GDM1 (cell line): ENCODE measurements around the gene CARF.
"Not testable (repeated sequence)": the region's sequence is repeated elsewhere in the genome, so short reads cannot be mapped to it uniquely, and the experiment has no call there.

Experiments
- DNase-seq: peaks from one replicate; lab custom pipeline; 2025; lab: John Stamatoyannopoulos, UW

Gene CARF

GRCh38 chr2:202911512-202912341 is at the start of gene CARF, which contains the start of gene WDR12:
CARF (plus strand) TSS chr2:202912275; CDS start chr2:202941903, 29,628 bp downstream.
WDR12 (minus strand) TSS chr2:202911673; CDS start chr2:202911476, 197 bp downstream.
- DNase-seq = peak; percentile 85

GRCh38 chr2:202870431-202871299 is 41.4 kb upstream of the CARF start:
- peak; percentile 27 for DNase-seq

- DNase-seq = peak; percentile 43
Observed at GRCh38 chr2:202871300-202872141, 40.6 kb upstream of the CARF start, which contains the start of gene ICA1L. ICA1L (minus strand) TSS chr2:202871766; CDS start chr2:202829009, 42,757 bp downstream.

- no peak for DNase-seq
Observed at GRCh38 chr2:202877699-202878098, 34.4 kb upstream of the CARF start.

GRCh38 chr2:202881570-202881969 is 30.5 kb upstream of the CARF start:
- DNase-seq = no peak

- DNase-seq = no peak
Observed at GRCh38 chr2:202883987-202884675, 27.9 kb upstream of the CARF start.

- no peak for DNase-seq
Observed at GRCh38 chr2:202885190-202885589, 26.9 kb upstream of the CARF start.

- DNase-seq = not testable (repeated sequence)
Observed at GRCh38 chr2:202905507-202905906, 6.6 kb upstream of the CARF start.

- no peak for DNase-seq
Observed at GRCh38 chr2:202908186-202908585, 3.9 kb upstream of the CARF start.

GRCh38 chr2:202909394-202910192 is 2.5 kb upstream of the CARF start:
- DNase-seq = no peak

- not testable (repeated sequence) for DNase-seq
Observed at GRCh38 chr2:202910250-202910649, 1.8 kb upstream of the CARF start.

- no peak for DNase-seq
Observed at GRCh38 chr2:202910698-202911097, 1.4 kb upstream of the CARF start.

GRCh38 chr2:202911203-202911511 is 918 bp upstream of the CARF start:
- DNase-seq = no peak

- DNase-seq = not testable (repeated sequence)
Observed at GRCh38 chr2:202912342-202913201, 497 bp downstream of the CARF start.

- no peak for DNase-seq
Observed at GRCh38 chr2:202918860-202919259, 6.8 kb downstream of the CARF start.

- DNase-seq = no peak
Observed at GRCh38 chr2:202932425-202933138, 20.5 kb downstream of the CARF start.

- DNase-seq = no peak
Observed at GRCh38 chr2:202933139-202933510, 21.1 kb downstream of the CARF start.

- no peak for DNase-seq
Observed at GRCh38 chr2:202933958-202934357, 21.9 kb downstream of the CARF start.

GRCh38 chr2:202934456-202934855 is 22.4 kb downstream of the CARF start:
- DNase-seq = no peak
